Adrenal gland (tissue), 12 donors: ENCODE results near the gene RDH8. TPM values are rescaled to one million over a fixed set of nuclear protein-coding genes. Genes with fewer than 3 reads are reported as not detected.

Experiments used
- DNase-seq, 7 donors: peaks; one replicate each; pipeline ENCODE4 v3.0.0-alpha.2; 2019 to 2020
- H3K27ac ChIP-seq, 5 donors: fragments of 200-600 bp; sonication (generic) in 4 of 5; 1 replicate in 3 of 5; 2 replicates in 2 of 5; pipeline versions ENCODE4 v1.5.1 to v1.8.0; 2016 to 2020; ENCODE audit warnings: mild to moderate bottlenecking in 1 of 5
- H3K27me3 ChIP-seq: fragments of 200-600 bp; 2 replicates; pipeline ENCODE4 v1.8.0; 2021
- H3K36me3 ChIP-seq, 2 donors: fragments of 200-600 bp; replicated peaks in 1 of 2; 1 replicate in 1 of 2; 2 replicates in 1 of 2; pipeline versions ENCODE4 v1.5.1 to v1.8.0; 2018 to 2022
- H3K4me1 ChIP-seq, 2 donors: fragments of 200-600 bp; replicated peaks in 1 of 2; 1 replicate in 1 of 2; 2 replicates in 1 of 2; pipeline versions ENCODE4 v1.5.1 to v1.8.0; 2018 to 2021
- H3K4me3 ChIP-seq, 4 donors: fragments of 200-600 bp; sonication (generic) in 3 of 4; one replicate each; pipeline ENCODE4 v1.5.1; 2016 to 2018
- H3K9me3 ChIP-seq, 3 donors: fragments of 200-600 bp; sonication (generic) in 1 of 3; replicated peaks in 1 of 3; 1 replicate in 2 of 3; 2 replicates in 1 of 3; pipeline versions ENCODE4 v1.5.1 to v1.8.0; 2016 to 2021
- CTCF ChIP-seq, 6 experiments: fragments of 450-650 bp in 4 of 6; fragments of 200-600 bp in 2 of 6; sonication (generic) in 1 of 6; IDR thresholded peaks; 1 replicate in 5 of 6; 2 replicates in 1 of 6; pipeline versions ENCODE4 v1.5.1 to v1.8.0; 2016 to 2021; ENCODE audit warnings: antibody characterized with exemption in 6 of 6, mild to moderate bottlenecking in 2 of 6, moderate library complexity in 1 of 6
- POLR2A ChIP-seq, 2 donors: fragments of 450-650 bp; IDR thresholded peaks; one replicate each; pipeline ENCODE4 v1.6.1; 2017; ENCODE audit warnings: antibody characterized with exemption in 2 of 2, mild to moderate bottlenecking in 2 of 2, moderate library complexity in 1 of 2
- WGBS, 4 donors: extraction: QIAGEN DNeasy Blood & Tissue Kit in 2 of 4; methylation state at CpG; one replicate each; pipeline versions ENCODE4 v1.1.5 to v1.1.7; 2013 to 2017; 5-methylcytosine and 5-hydroxymethylcytosine counted together
- intact Hi-C, 2 donors: fragments of 100-400 bp; cut with DNase I; formaldehyde crosslinking; loops; one replicate each; pipeline versions ENCODE4 v1.14.1 to v1.15.0; 2022 to 2023
- polyA plus RNA-seq, 3 donors: library from polyadenylated mRNA; stranded (reverse); fragments of 200-250 nt in 2 of 3; fragments of 350-450 nt in 1 of 3; fragmentation: Illumina TruSeq in 1 of 3; extraction: RNeasy Lipid Tissue Mini Kit (QIAGEN cat#74804) in 1 of 3; gene quantifications; one replicate each; pipeline ENCODE4 v1.2.3, GENCODE V29; 2013 to 2014
- total RNA-seq, 9 donors: library from RNA; depleted of rRNA in 4 of 9; stranded (reverse); fragments of >200 nt in 4 of 9; fragments of 120-200 nt in 1 of 9; fragmentation: NEBNext Ultra II Directional in 1 of 9; extraction: Animal tissue kit (Norgen Biotek cat#: 25700) in 1 of 9; gene quantifications; one replicate each; pipeline versions ENCODE4 v1.1.0 to v1.2.4, GENCODE V29; 2013 to 2023
- donor health status: healthy with polysubstance abuse.
- donor health status: Bipolar disorder and iron deficiency.
- donor health status: DM: yes; HTN: yes; CAD: no.
- donor health status: DM: no; HTN: no; CAD: no.
- donor health status: DM: no; HTN: no; CAD: no.
- donor health status: DM: yes; HTN: yes; CAD: no.

RDH8 gene
- total and polyA plus RNA-seq, 12 donors = not detected

- 60 to 82% (median 62%) methylated on average over 4 of the region's 4 CpGs for WGBS, 4 donors
- no peak for DNase-seq
- Histone ChIP-seq H3K9me3 (peaks cover 0 to 3% (median 0%) of the 10 kb centered on the region in 3 donors), H3K4me3 (no peak overlapping the region), H3K36me3 (no peaks in the 10 kb centered on the region), H3K27me3 (peaks cover under 1% of the 10 kb centered on the region), H3K27ac (no peak overlapping the region), H3K4me1 (no peaks in the 10 kb centered on the region)
- TF ChIP-seq POLR2A (IDR thresholded peaks at IDR 0.05) (no peak), CTCF (IDR thresholded peaks at IDR 0.05) (no peak)
- intact Hi-C loops = no loop called here
Measured at GRCh38 chr19:10037367-10037766, 24.1 kb downstream of the RDH8 start.

- no peaks in the 10 kb centered on the region for H3K36me3 ChIP-seq
- H3K27ac ChIP-seq = no peak overlapping the region
- TF ChIP-seq POLR2A (IDR thresholded peaks at IDR 0.05) (no peak), CTCF (IDR thresholded peaks at IDR 0.05) (no peak)
- no peak overlapping the region for H3K4me3 ChIP-seq
- WGBS, 4 donors = 65 to 81% (median 68%) methylated on average over 4 to 5 of the region's 5 CpGs
- intact Hi-C loops = no loop called here
- no peak for DNase-seq
- no peaks in the 10 kb centered on the region for H3K4me1 ChIP-seq
- peaks cover 0 to 7% (median 0%) of the 10 kb centered on the region in 3 donors for H3K9me3 ChIP-seq
- H3K27me3 ChIP-seq = no peaks in the 10 kb centered on the region
Measured at GRCh38 chr19:10037809-10038208, 24.5 kb downstream of the RDH8 start.

GRCh38 chr19:10043286-10043927 is 30.1 kb downstream of the RDH8 start:
- H3K27ac ChIP-seq = no peak overlapping the region
- no peak overlapping the region for H3K4me3 ChIP-seq
- WGBS, 4 donors = 66 to 75% (median 70%) methylated on average over 4 of the region's 4 CpGs
- H3K36me3 ChIP-seq = no peaks in the 10 kb centered on the region
- H3K27me3 ChIP-seq = no peaks in the 10 kb centered on the region
- no peaks in the 10 kb centered on the region for H3K4me1 ChIP-seq
- peaks cover 0 to 25% (median 0%) of the 10 kb centered on the region in 3 donors for H3K9me3 ChIP-seq
- TF ChIP-seq POLR2A (IDR thresholded peaks at IDR 0.05) (no peak), CTCF (IDR thresholded peaks at IDR 0.05) (no peak)
- intact Hi-C loops = no loop called here
- no peak for DNase-seq

GRCh38 chr19:10044390-10044789 is 31.1 kb downstream of the RDH8 start:
- intact Hi-C loops = no loop called here
- no peaks in the 10 kb centered on the region for H3K36me3 ChIP-seq
- no peak overlapping the region for H3K4me3 ChIP-seq
- 67 to 80% (median 71%) methylated on average over 1 of the region's 1 CpG for WGBS, 4 donors
- TF ChIP-seq CTCF (IDR thresholded peaks at IDR 0.05) (no peak), POLR2A (IDR thresholded peaks at IDR 0.05) (no peak)
- no peak overlapping the region for H3K27ac ChIP-seq
- no peak for DNase-seq
- H3K4me1 ChIP-seq = no peaks in the 10 kb centered on the region
- peaks cover 0 to 25% (median 0%) of the 10 kb centered on the region in 3 donors for H3K9me3 ChIP-seq
- H3K27me3 ChIP-seq = no peaks in the 10 kb centered on the region
